22Rv1 (cell line): Measurements from ENCODE around the gene GPC5.

Experiments used
- H3K27ac ChIP-seq: fragments of 450-650 bp; 2 replicates; pipeline ENCODE4 v1.5.1; 2017
- CTCF ChIP-seq: fragments of 450-650 bp; IDR thresholded peaks from 2 replicates; pipeline ENCODE4 v1.5.1; 2017; ENCODE audit warnings: mild to moderate bottlenecking
- ZFX ChIP-seq: fragments of 450-650 bp; IDR thresholded peaks from 2 replicates; pipeline ENCODE4 v1.6.1; 2017; ENCODE audit warnings: antibody characterized with exemption, borderline replicate concordance

The GPC5 gene

GRCh38 chr13:92224825-92225224 lies 826.4 kb downstream of the GPC5 start:
- H3K27ac ChIP-seq: no peak overlapping the region
- TF ChIP-seq ZFX: no peak
- no peak for TF ChIP-seq CTCF

- no peak overlapping the region for H3K27ac ChIP-seq
- TF ChIP-seq ZFX (no peak), CTCF (no peak)
Observed at GRCh38 chr13:92225861-92226260, 827.4 kb downstream of the GPC5 start.

- TF ChIP-seq CTCF (no peak), ZFX (no peak)
- H3K27ac ChIP-seq: no peak overlapping the region
Observed at GRCh38 chr13:92232871-92233270, 834.5 kb downstream of the GPC5 start.

GRCh38 chr13:92251671-92252210 lies 853.3 kb downstream of the GPC5 start:
- H3K27ac ChIP-seq: no peak overlapping the region
- TF ChIP-seq CTCF (no peak), ZFX (no peak)

- TF ChIP-seq ZFX (no peak), CTCF (no peak)
- no peak overlapping the region for H3K27ac ChIP-seq
Observed at GRCh38 chr13:92255526-92255925, 857.1 kb downstream of the GPC5 start.

GRCh38 chr13:92256211-92256610 lies 857.8 kb downstream of the GPC5 start:
- TF ChIP-seq ZFX: no peak
- no peak for TF ChIP-seq CTCF
- H3K27ac ChIP-seq: no peak overlapping the region

- H3K27ac ChIP-seq: no peak overlapping the region
- TF ChIP-seq CTCF: no peak
- no peak for TF ChIP-seq ZFX
Observed at GRCh38 chr13:92259046-92259445, 860.6 kb downstream of the GPC5 start.
